ENCODE results near the gene NCAPD2. TPM values are rescaled to one million over a fixed set of nuclear protein-coding genes. Genes with fewer than 3 reads are reported as not detected.
A peak's percentile ranks its signal among the peaks of the same experiment; 100 is the strongest.

The NCAPD2 gene
- total RNA-seq, 2 experiments from 2014 or later, result 192 to 196 TPM

GRCh38 chr12:6527711-6528110 is 33.8 kb downstream of the NCAPD2 start:
- Mint-ChIP-seq H3K4me1 (ENCODE audit: low read depth) (peaks cover 16% of the 10 kb centered on the region), H3K27me3 (no peaks in the 10 kb centered on the region), H3K9me3 (no peaks in the 10 kb centered on the region), H3K36me3 (peaks cover 84% of the 10 kb centered on the region), H3K4me3 (no peak overlapping the region), H3K27ac (no peak overlapping the region)
- intact Hi-C loops (cut with micrococcal nuclease), result no loop called here
- no peak for DNase-seq
- POLR2A ChIA-PET, result interaction anchor here (3.0 kb wide), 1 partner anchor 11 kb away, joined by 9 read pairs; no protein-coding TSS in a partner anchor
- CTCF ChIA-PET, result interaction anchor here (0.7 to 3.1 kb wide), 3 partner anchors 10 to 62 kb away, joined by 3 to 10 read pairs (median 3); no protein-coding TSS in a partner anchor

GRCh38 chr12:6528539-6529235 is 34.8 kb downstream of the NCAPD2 start:
- Mint-ChIP-seq H3K9me3 (no peaks in the 10 kb centered on the region), H3K27me3 (no peaks in the 10 kb centered on the region), H3K36me3 (peaks cover 82% of the 10 kb centered on the region), H3K4me1 (ENCODE audit: low read depth) (peaks cover 19% of the 10 kb centered on the region), H3K4me3 (no peak overlapping the region), H3K27ac (peak overlapping the region; percentile 31)
- ChIA-PET CTCF (interaction anchor here (1.3 to 3.1 kb wide), 2 partner anchors 9 to 12 kb away, joined by 3 to 10 read pairs; no protein-coding TSS in a partner anchor), POLR2A (interaction anchor here (3.0 kb wide), 1 partner anchor 10 kb away, joined by 9 read pairs; no protein-coding TSS in a partner anchor)
- no peak for DNase-seq
- intact Hi-C loops (cut with micrococcal nuclease), result no loop called here

GRCh38 chr12:6529291-6529737 is 35.4 kb downstream of the NCAPD2 start:
- H3K9me3 Mint-ChIP-seq, result no peaks in the 10 kb centered on the region
- no peak overlapping the region for H3K27ac Mint-ChIP-seq

GRCh38 chr12:6530576-6531260 is 36.8 kb downstream of the NCAPD2 start:
- ChIA-PET POLR2A (interaction anchor here (0.8 to 3.1 kb wide), 4 partner anchors 61 to 86 kb away, joined by 4 to 34 read pairs (median 8); partner anchors contain the start of genes CD27 and VAMP1), CTCF (interaction anchor here (3.1 kb wide), 1 partner anchor 7 kb away, joined by 10 read pairs; no protein-coding TSS in a partner anchor)
- Mint-ChIP-seq H3K9me3 (no peaks in the 10 kb centered on the region), H3K27me3 (no peaks in the 10 kb centered on the region), H3K27ac (peak overlapping the region; percentile 66), H3K4me3 (no peak overlapping the region), H3K36me3 (peaks cover 83% of the 10 kb centered on the region), H3K4me1 (ENCODE audit: low read depth) (peaks cover 19% of the 10 kb centered on the region)
- intact Hi-C loops (cut with micrococcal nuclease), result no loop called here
- no peak for DNase-seq

More at GRCh38 chr12:6529291-6529737, 35.4 kb downstream of the NCAPD2 start:
- intact Hi-C loops (cut with micrococcal nuclease), result no loop called here
- Mint-ChIP-seq H3K36me3 (peaks cover 81% of the 10 kb centered on the region), H3K27me3 (no peaks in the 10 kb centered on the region), H3K4me1 (ENCODE audit: low read depth) (peaks cover 19% of the 10 kb centered on the region), H3K4me3 (no peak overlapping the region)
- ChIA-PET CTCF (interaction anchor here (1.3 to 3.1 kb wide), 2 partner anchors 9 to 12 kb away, joined by 3 to 10 read pairs; no protein-coding TSS in a partner anchor), POLR2A (interaction anchor here (3.0 kb wide), 1 partner anchor 10 kb away, joined by 9 read pairs; no protein-coding TSS in a partner anchor)
- DNase-seq, result no peak

GRCh38 chr12:6532051-6532926 is 38.4 kb downstream of the NCAPD2 start:
- peak overlapping the region; percentile 100 for H3K27ac Mint-ChIP-seq
- intact Hi-C loops (cut with micrococcal nuclease), result loop anchor here (1.0 to 2.0 kb wide), 2 partner anchors 43 to 62 kb away; partner anchors contain the start of gene VAMP1
- peak; percentile 94 for DNase-seq
- H3K27me3 Mint-ChIP-seq, result no peaks in the 10 kb centered on the region
- H3K9me3 Mint-ChIP-seq, result no peaks in the 10 kb centered on the region
- ChIA-PET POLR2A (interaction anchor here (0.6 to 5.8 kb wide), 32 partner anchors 9 to 320 kb away, joined by 3 to 54 read pairs (median 5); partner anchors contain the start of genes CD27, CD4, CDCA3 and COPS7A), CTCF (interaction anchor here (0.7 to 1.9 kb wide), 12 partner anchors 11 to 109 kb away, joined by 3 to 12 read pairs (median 6); partner anchors contain the start of genes MRPL51 and VAMP1)
- H3K4me1 Mint-ChIP-seq (ENCODE audit: low read depth), result peaks cover 32% of the 10 kb centered on the region
- peak overlapping the region; percentile 96 for H3K4me3 Mint-ChIP-seq
- H3K36me3 Mint-ChIP-seq, result peaks cover 84% of the 10 kb centered on the region

DNA sequence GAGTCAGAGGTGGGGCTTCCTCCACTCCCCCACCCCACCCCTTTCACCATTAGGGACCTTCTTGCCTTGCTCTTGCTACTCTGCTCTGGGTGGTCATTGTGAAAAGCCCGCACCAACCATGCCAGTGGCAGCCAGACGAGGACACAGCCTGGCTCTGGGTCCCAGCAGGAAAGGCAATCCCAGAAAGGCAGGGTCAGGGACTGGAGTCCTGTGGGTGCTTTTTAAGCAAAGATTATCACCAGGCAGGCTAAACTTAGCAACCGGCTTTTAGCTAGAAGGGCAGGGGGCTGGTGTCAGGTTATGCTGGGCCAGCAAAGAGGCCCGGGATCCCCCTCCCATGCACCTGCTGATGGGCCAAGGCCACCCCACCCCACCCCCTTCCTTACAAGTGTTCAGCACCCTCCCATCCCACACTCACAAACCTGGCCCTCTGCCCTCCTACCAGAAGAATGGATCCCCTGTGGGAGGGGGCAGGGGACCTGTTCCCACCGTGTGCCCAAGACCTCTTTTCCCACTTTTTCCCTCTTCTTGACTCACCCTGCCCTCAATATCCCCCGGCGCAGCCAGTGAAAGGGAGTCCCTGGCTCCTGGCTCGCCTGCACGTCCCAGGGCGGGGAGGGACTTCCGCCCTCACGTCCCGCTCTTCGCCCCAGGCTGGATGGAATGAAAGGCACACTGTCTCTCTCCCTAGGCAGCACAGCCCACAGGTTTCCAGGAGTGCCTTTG is 39.2 kb downstream of the NCAPD2 start:
- CTCF ChIA-PET, result interaction anchor here (1.0 to 1.9 kb wide), 8 partner anchors 21 to 110 kb away, joined by 4 to 12 read pairs (median 8); partner anchors contain the start of genes MRPL51 and VAMP1
- Mint-ChIP-seq H3K36me3 (peaks cover 86% of the 10 kb centered on the region), H3K27ac (peak overlapping the region; percentile 100), H3K9me3 (no peaks in the 10 kb centered on the region), H3K4me1 (ENCODE audit: low read depth) (peaks cover 38% of the 10 kb centered on the region), H3K27me3 (no peaks in the 10 kb centered on the region), H3K4me3 (peak overlapping the region; percentile 96)
- DNase-seq, result peak; percentile 68
- POLR2A ChIA-PET, result interaction anchor here (0.6 to 5.8 kb wide), 26 partner anchors 9 to 320 kb away, joined by 3 to 54 read pairs (median 4); partner anchors contain the start of genes CD27, CDCA3, COPS7A and MRPL51
- intact Hi-C loops (cut with micrococcal nuclease), result loop anchor here (1.0 to 2.0 kb wide), 2 partner anchors 42 to 63 kb away; partner anchors contain the start of gene VAMP1

- peaks cover 40% of the 10 kb centered on the region for H3K4me1 Mint-ChIP-seq (ENCODE audit: low read depth)
- H3K4me3 Mint-ChIP-seq, result peak overlapping the region; percentile 96
- intact Hi-C loops (cut with micrococcal nuclease), result loop anchor here (2.0 kb wide), 1 partner anchor 41 kb away; no protein-coding TSS in a partner anchor
- POLR2A ChIA-PET, result interaction anchor here (0.5 to 5.8 kb wide), 23 partner anchors 19 to 607 kb away, joined by 3 to 54 read pairs (median 5); partner anchors contain the start of genes CD4, CDCA3, COPS7A and MLF2
- H3K27me3 Mint-ChIP-seq, result no peaks in the 10 kb centered on the region
- DNase-seq, result no peak
- CTCF ChIA-PET, result interaction anchor here (0.8 to 1.9 kb wide), 4 partner anchors 39 to 110 kb away, joined by 3 to 9 read pairs (median 4); partner anchors contain the start of gene VAMP1
- H3K27ac Mint-ChIP-seq, result peak overlapping the region; percentile 100
- peaks cover 86% of the 10 kb centered on the region for H3K36me3 Mint-ChIP-seq
- no peaks in the 10 kb centered on the region for H3K9me3 Mint-ChIP-seq
Measured at GRCh38 chr12:6533653-6533922, 39.7 kb downstream of the NCAPD2 start.

DNA sequence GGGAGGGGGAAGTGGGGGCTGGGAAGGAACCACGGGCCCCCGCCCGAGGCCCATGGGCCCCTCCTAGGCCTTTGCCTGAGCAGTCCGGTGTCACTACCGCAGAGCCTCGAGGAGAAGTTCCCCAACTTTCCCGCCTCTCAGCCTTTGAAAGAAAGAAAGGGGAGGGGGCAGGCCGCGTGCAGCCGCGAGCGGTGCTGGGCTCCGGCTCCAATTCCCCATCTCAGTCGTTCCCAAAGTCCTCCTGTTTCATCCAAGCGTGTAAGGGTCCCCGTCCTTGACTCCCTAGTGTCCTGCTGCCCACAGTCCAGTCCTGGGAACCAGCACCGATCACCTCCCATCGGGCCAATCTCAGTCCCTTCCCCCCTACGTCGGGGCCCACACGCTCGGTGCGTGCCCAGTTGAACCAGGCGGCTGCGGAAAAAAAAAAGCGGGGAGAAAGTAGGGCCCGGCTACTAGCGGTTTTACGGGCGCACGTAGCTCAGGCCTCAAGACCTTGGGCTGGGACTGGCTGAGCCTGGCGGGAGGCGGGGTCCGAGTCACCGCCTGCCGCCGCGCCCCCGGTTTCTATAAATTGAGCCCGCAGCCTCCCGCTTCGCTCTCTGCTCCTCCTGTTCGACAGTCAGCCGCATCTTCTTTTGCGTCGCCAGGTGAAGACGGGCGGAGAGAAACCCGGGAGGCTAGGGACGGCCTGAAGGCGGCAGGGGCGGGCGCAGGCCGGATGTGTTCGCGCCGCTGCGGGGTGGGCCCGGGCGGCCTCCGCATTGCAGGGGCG is 40.2 kb downstream of the NCAPD2 start, which contains the start of gene GAPDH:
GAPDH (plus strand) TSS at position 595 of the 772 bp plus-strand sequence. CDS start 316 bp downstream, outside the sequence.
- Mint-ChIP-seq H3K4me1 (ENCODE audit: low read depth) (peaks cover 44% of the 10 kb centered on the region), H3K36me3 (peaks cover 82% of the 10 kb centered on the region), H3K4me3 (peak within 1 kb of the TSS; percentile 96), H3K9me3 (no peaks in the 10 kb centered on the region), H3K27me3 (no peaks in the 10 kb centered on the region), H3K27ac (peak within 1 kb of the TSS; percentile 100)
- intact Hi-C loops (cut with micrococcal nuclease), result loop anchor here (1.0 to 2.0 kb wide), 8 partner anchors 23 to 319 kb away; partner anchors contain the start of genes CHD4, IFFO1, MRPL51 and USP5
- POLR2A ChIA-PET, result interaction anchor here (0.5 to 5.8 kb wide), 24 partner anchors 19 to 607 kb away, joined by 3 to 54 read pairs (median 4); partner anchors contain the start of genes C12orf57, CD4, CDCA3 and COPS7A
- peak; percentile 93 for DNase-seq
- CTCF ChIA-PET, result interaction anchor here (0.7 to 2.9 kb wide), 6 partner anchors 20 to 198 kb away, joined by 3 to 11 read pairs (median 3); partner anchors contain the start of gene VAMP1

DNA sequence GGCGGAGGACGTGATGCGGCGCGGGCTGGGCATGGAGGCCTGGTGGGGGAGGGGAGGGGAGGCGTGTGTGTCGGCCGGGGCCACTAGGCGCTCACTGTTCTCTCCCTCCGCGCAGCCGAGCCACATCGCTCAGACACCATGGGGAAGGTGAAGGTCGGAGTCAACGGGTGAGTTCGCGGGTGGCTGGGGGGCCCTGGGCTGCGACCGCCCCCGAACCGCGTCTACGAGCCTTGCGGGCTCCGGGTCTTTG is 40.7 kb downstream of the NCAPD2 start:
- ChIA-PET CTCF (interaction anchor here (0.7 to 2.9 kb wide), 7 partner anchors 19 to 198 kb away, joined by 3 to 11 read pairs (median 3); no protein-coding TSS in a partner anchor), POLR2A (interaction anchor here (0.7 to 5.8 kb wide), 20 partner anchors 18 to 409 kb away, joined by 3 to 54 read pairs (median 6); partner anchors contain the start of genes C12orf57, CD4, CDCA3 and COPS7A)
- H3K27me3 Mint-ChIP-seq, result no peaks in the 10 kb centered on the region
- DNase-seq, result no peak
- H3K27ac Mint-ChIP-seq, result peak overlapping the region; percentile 100
- H3K4me1 Mint-ChIP-seq (ENCODE audit: low read depth), result peaks cover 48% of the 10 kb centered on the region
- no peaks in the 10 kb centered on the region for H3K9me3 Mint-ChIP-seq
- peak overlapping the region; percentile 96 for H3K4me3 Mint-ChIP-seq
- H3K36me3 Mint-ChIP-seq, result peaks cover 77% of the 10 kb centered on the region
- intact Hi-C loops (cut with micrococcal nuclease), result loop anchor here (1.0 to 2.0 kb wide), 7 partner anchors 22 to 318 kb away; partner anchors contain the start of genes CHD4, IFFO1, MRPL51 and USP5

All from activated CD4-positive, alpha-beta memory T cell treated with anti-CD3 and anti-CD28 coated beads for 36 hours (primary cell).